NCI-H1694 treated with DMSO at 0.1 percent for 48 hours (cell line): ENCODE data around the gene NAB1.
A peak's percentile ranks its signal among the peaks of the same experiment; 100 is the strongest.

Source experiments
- DNase-seq: peaks from one replicate; lab custom pipeline; 2025; lab: John Stamatoyannopoulos, UW

NAB1 gene

DNA sequence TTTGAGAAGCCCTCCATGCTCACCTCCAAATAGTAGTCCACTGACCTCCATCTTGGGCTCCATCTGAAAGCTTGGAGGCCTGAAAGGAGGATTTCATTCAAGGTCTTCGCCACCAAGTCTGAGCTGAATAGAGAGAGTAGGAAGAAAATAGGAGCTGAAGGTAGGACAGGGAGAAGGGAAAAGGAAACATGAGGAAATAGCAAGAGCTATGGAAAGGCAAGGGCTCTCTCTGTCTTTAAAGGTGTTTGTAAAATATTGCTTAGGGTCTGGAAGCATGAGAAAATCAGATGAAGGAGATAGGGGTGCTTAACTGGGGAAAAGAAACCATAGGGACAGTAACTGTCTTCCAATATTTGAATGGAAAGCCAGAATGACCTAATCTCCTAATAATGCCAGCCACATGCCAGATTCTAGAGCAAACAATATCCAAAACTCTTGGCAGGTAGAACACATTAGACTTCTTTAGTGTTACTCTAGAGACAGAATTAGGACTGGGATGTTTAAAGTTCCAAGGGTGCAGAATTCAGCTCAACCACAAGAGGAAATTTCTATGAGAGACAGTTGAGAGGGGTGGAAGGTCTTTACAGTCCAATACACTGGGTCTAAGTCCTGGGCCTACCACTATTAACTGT lies 67.4 kb downstream of the NAB1 start:
- no peak for DNase-seq

DNA sequence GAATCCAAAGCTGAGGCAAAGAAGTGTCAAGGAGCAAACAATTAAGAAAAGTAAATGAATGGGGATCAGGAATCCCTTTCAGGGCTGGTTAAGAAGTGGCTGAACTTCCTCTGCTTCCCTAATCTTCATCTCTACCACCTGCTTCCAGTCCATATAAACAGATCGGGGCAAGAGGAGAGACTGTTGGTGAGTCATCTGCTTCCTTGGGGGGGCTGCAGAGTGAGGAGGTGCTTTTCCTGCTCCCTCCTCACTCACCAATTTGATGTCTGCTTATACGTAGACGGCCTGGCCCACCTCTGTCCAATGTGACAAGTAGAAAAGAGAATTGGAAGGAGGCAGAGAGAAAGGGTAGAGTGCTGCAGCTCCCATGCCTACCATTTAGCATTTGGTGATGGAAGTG lies 68.4 kb downstream of the NAB1 start:
- DNase-seq: no peak

DNA sequence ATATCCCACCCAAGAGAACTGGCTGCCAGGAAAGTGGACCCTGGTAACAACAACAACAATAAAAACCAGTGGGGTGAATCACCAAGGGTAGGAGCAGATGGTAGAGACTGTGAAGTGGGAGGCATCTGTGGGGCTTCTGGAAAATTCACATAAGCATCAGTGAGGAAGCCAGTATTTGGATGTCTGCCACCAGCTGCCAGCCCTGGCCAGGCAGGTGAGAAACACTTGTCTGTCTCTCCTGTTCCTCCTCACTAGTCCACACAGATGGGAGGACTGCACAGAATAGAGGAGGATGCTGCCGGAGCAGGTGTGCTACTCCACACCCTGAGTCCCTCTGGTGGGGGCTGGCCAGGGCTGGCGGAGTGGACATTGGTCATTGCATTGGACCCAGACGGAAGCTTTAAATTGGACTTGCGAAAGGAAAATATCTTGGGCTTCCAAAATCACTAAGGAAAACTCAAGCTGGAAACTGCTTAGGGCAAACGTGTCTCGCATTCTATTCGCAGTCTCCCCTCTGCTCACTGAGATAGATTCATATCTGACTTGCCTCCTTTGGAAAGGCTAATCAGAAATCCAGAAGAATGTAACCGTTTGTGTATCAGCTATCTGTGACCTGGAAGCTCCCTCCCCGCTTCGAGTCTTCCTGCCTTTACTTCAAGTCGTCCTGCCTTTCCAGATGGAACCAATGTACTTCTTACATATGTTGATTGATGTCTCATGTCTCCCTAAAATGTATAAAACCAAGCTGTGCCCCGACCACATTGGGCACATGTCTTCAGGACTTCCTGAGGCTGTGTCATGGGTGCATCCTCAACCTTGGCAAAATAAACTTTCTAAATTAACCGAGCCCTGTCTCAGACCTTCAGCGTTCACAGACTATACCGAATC lies 69.1 kb downstream of the NAB1 start:
- DNase-seq: peak; percentile 74

DNA sequence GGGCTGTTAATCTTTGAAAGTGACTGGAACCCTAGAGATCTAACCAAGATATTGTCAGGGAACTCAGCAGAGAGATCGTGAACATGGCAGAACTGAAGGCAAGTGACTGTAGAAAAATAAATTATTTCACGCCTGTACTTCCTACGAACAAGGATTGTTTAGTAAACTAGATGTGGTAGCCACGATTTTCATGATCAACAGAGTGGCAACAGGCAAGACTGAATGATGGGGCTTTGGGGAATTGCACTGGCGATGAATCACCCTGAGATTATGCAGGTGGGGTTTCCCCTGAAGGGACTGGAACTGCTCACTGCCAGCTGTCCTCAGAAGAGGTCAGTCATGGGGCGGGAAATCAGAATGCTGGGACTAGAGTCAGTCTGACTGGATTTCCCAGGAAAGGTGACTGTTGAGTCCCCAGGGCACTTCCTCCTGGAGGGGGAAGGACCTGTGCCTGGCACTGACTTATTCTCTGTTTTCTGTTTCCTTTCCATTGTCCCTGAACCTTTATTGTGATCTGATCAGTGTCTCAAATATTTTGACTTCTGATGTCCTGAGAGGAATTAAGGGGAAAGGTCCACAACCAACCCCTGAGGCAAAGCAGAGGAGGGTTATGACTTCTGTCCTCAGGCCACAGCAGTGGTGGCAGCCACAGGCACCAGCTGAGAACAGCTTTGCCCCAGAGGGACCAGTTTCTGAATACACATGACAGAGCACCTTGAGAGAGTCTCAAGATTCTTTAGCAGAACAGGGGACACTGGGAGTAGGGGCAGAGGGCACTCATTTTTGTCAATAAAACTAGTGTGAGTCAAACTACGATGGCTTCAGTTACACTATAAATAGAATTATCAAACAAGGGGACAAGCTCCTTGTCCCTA lies 70.0 kb downstream of the NAB1 start:
- DNase-seq: no peak

DNA sequence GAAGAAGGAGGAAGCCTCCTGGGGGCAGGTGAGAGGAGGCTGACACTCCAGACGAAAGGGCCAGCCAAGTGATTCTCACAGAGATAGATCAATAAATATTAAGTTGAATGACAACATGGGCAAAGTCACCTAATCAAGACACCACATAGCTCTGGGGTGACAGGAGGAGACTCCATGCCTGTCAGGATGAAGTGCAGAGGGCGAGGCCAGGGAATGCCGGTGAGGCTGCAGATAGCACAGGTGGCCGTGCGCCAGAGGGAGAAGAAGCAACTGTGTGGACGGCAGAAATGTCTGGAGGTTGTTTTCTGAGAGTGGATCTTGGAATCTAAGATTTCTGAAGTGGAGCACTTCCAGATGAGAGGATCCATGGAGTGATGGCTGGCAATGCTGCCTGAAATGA lies 71.4 kb downstream of the NAB1 start:
- DNase-seq: no peak

DNA sequence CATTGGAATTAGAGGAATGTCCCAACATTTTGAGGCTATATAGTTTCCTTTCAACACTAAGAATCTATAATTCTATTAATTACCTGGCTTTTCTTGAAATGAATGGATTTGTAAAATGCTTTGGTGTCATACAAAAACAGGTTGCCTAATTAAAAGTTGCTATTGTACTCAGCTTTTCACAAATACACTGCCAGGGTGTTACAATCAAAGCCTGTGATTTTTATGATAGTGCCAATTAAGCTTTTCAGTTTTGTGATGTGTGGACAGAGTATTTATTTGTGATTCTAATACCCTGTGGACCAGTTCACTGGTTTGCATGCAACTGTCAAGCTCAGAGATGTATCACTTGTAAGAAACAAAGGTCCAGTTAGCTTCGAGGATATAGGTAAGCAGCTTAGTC lies 71.8 kb downstream of the NAB1 start:
- DNase-seq: no peak

DNA sequence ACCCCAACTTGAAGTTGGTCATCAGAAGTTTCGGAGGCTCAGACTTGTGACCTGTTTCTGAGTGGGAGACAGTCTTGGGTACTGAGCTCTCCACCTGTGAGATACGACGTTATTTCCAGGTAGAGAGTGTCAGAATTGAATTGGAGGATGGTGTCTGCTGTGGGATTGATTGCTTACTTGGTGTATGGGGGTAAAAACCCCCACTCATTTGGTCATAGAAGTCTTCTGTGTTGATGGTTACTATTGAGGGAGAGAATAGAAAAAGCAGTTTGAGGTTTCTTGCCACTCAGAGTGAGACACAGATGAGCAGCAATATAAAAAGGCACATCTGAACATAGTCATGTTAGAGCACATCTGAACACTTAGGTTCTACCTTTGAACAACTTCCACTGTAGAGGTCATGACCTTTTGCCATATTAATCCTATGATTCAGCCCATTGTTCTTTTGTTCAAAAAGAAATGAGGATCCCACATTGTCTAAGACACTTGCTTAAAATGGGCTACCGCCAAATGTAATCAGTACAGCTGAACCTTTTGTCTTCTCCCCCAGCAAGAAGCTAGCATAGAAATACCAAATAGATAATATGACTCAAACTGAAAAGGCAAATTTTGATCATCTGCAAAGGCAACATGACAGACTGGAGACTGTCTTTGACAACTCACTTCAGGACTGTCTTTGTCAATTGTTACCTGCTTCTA lies 73.3 kb downstream of the NAB1 start:
- DNase-seq: no peak

DNA sequence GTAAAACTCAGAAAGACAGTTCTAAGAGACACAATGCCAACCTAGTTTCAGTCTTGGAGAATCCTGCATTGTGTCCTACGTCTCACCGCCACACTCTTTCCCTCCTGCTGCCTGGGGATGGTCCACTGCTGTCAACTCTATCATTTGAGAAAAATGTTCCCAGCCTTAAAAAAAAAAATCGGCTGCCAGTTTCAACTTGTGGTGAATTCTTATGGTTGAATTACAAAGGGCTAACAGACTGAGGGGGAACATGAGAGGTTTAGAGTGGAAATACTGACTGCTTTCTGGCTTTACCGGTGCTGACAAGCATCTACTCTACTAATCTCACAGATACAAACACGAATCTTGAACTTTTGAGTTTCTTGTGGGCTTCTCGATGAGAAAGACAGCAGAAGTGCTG lies 74.0 kb downstream of the NAB1 start:
- no peak for DNase-seq

DNA sequence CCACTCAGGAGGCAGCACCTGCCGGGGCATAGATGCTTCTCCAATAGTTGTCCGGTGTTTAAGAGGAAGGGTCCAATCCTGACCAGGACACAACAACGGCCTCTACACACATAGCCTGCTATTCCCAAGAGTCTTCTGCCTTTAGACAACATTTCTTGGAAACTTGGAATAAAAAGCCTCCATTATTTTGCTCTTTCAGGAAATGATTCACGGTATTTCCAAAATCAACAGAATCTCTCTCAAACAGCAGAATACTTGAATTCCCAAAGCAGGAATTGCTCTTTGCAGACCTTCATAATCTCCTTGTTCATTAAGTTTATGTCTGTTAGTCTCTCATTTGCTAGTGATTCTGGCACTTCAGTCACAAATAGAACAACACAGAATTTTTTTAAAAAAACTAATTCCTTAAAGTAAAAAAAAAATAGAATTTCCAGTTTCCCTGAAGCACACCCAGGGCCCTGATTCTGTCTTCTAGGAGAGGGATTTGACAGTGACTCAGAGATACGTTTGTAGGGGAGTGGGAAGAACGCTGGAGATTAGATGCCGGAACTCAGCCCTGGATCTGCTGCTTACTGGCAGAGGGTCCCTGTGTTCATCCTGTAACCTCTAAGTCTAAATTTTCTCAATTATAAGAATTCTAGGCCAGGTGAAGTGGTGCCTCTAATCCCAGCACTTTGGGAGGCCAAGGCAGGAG lies 74.7 kb downstream of the NAB1 start:
- DNase-seq: no peak

DNA sequence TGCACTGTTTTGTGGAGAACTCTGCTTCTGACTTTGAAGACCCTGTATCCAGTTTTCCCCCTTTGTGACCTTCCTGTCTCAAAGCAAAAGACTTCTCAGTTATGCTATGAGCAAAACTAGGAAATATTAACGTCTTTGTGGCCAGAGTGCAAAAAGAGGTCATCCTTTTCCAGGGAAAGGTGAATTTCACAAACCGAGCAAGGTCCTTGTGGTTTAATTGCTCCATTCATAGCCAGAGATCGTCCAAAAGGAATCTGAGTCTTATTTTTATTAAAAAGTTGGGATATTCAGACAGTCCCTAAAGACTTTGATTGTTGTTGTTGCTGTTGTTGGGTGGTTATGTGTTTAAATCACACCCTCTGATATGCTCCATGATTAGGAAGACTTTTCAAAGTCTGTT lies 77.4 kb downstream of the NAB1 start:
- no peak for DNase-seq

DNA sequence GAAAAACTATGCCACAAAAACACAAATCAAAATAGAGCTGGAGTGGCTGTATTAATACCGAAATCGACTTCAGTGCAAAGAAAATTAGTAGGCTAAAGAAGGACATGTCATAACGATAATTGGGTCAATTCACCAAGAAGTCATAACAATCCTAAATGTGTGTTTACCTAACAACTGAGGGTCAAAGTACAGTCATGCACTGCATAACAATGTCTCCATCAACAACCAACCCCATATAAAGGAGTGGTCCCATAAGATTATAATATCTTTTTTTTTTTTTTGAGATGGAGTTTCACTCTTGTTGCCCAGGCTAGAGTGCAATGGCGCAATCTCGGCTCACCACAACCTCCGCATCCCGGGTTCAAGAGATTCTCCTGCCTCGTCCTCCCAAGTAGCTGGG lies 87.5 kb downstream of the NAB1 start:
- DNase-seq: no peak

DNA sequence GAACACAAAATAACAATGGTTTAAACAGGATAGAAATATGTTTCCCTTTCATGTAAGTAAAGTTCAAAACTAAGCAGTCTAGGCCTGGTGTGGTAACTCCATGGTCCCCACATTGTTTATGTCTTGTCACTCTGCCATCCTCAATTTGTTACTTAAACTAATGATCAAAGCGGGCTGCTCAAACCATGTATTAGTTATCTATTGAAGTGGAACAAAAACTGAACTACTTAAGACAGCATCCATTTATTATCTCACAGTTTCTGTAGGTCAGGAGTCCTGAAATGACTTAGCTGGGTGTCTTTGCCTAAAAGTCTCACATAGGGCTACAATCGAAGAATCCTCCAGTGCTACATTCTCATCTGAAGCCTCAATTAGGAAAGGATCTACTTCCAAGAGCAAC lies 91.6 kb downstream of the NAB1 start:
- DNase-seq: no peak
